ENCODE data around the gene RBCK1. TPM values are rescaled to one million over a fixed set of nuclear protein-coding genes. Genes with fewer than 3 reads are reported as not detected.

Gene RBCK1
- total and polyA plus RNA-seq, 9 donors, result 53.5 to 86.9 (median 76.6) TPM

DNA sequence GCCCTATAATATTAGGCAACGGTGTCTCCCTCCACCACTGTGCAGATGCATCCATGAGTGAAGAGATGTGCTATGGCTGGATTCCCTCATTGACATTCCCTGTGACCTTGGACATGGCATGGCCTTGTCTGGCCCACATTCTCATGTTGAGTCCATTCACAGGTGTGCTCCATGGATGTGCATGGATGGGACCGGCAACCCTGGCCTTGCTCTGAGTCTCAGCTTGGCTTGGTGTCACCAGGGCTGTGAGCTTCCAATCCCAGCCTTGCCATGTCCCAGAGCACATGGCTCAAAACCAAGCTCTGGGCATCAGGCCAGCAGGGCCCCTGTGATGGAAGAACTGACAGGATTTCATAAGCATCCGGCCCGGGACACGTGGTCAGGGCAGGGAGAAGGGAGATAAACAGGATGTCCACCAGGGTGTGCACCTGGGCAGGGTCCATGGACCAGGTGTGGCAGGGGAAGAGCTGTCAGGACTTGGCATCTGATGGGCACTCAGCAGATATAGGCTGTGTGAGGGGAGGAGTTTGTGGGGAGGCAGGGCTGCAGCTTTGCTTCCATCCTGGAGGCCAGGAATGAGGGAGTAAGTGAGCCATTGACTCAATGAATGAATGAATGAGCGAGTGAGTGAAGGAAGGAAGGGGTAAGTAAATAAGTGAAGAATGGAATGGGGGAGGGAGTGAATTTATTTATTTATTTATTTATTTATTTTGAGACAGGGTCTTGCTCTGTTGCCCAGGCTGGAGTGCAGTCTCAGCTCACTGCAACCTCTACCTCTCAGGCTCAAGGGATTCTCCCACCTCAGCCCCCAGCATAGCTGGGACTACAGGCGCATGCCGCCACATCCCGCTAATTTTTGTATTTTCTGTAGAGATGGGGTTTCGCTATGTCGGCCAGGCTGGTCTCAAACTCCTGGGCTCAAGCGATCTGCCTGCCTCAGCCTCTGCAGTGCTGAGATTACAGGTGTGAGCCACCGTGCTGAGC lies 45.5 kb upstream of the RBCK1 start:
- Histone ChIP-seq H3K4me3 (no peak overlapping the region), H3K27ac (no peak overlapping the region), H3K36me3 (no peaks in the 10 kb centered on the region), H3K4me1 (ENCODE audit: insufficient read depth) (no peaks in the 10 kb centered on the region), H3K9me3 (no peaks in the 10 kb centered on the region), H3K27me3 (no peaks in the 10 kb centered on the region)
- intact Hi-C loops (cut with DNase I), result loop anchor here in 1 of 4 donors (10.0 kb wide), 1 partner anchor 372 kb away; no protein-coding TSS in a partner anchor
- 64 to 74% (median 71%) methylated on average over 13 of the region's 13 CpGs for WGBS, 3 donors
- no peak for TF ChIP-seq EP300 (IDR thresholded peaks at IDR 0.05)
- no peak for TF ChIP-seq POLR2A (IDR thresholded peaks at IDR 0.05)
- TF ChIP-seq, protein P1, sequence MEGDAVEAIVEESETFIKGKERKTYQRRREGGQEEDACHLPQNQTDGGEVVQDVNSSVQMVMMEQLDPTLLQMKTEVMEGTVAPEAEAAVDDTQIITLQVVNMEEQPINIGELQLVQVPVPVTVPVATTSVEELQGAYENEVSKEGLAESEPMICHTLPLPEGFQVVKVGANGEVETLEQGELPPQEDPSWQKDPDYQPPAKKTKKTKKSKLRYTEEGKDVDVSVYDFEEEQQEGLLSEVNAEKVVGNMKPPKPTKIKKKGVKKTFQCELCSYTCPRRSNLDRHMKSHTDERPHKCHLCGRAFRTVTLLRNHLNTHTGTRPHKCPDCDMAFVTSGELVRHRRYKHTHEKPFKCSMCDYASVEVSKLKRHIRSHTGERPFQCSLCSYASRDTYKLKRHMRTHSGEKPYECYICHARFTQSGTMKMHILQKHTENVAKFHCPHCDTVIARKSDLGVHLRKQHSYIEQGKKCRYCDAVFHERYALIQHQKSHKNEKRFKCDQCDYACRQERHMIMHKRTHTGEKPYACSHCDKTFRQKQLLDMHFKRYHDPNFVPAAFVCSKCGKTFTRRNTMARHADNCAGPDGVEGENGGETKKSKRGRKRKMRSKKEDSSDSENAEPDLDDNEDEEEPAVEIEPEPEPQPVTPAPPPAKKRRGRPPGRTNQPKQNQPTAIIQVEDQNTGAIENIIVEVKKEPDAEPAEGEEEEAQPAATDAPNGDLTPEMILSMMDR (IDR thresholded peaks at IDR 0.05), result no peak
- DNase-seq, result peak in 4 of 5 donors; percentile 34 to 63 (median 61)

DNA sequence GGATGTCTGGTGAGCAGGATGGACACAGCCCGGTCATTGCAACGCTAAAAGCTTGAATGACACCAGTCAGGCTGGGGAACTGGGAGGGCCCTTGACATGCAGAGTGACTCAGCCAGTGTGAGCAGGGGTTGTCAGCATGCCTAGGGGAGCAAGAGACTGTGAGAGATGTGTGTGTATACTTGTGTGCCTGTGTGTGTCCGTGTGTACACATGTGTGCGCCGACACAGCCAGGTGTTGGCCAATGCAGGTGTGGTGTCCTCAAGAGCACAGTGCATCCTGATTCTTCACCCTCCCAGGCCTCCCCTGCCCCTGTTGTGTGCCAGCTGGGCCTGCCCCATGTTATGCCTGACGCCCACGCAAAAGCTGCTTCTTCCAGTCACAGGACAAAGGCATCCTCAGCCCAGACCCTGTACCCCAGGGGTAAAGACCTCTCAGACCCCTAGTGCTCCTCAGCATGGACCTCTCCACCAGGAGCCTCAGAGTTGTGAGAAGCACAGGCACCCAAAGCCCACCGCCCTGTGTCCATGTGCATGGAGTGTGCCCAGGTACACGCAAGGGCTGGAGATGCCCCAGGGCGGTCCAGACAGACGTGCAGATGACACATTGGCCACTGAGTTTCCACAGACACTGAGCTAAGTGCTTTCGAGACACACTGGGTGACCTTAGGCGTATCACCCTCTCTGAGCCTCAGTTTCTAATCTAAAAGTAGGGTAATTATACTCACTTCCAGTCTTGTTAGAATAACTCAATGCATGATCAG lies 44.6 kb upstream of the RBCK1 start:
- 84 to 86% (median 84%) methylated on average over 13 of the region's 13 CpGs for WGBS, 3 donors

DNA sequence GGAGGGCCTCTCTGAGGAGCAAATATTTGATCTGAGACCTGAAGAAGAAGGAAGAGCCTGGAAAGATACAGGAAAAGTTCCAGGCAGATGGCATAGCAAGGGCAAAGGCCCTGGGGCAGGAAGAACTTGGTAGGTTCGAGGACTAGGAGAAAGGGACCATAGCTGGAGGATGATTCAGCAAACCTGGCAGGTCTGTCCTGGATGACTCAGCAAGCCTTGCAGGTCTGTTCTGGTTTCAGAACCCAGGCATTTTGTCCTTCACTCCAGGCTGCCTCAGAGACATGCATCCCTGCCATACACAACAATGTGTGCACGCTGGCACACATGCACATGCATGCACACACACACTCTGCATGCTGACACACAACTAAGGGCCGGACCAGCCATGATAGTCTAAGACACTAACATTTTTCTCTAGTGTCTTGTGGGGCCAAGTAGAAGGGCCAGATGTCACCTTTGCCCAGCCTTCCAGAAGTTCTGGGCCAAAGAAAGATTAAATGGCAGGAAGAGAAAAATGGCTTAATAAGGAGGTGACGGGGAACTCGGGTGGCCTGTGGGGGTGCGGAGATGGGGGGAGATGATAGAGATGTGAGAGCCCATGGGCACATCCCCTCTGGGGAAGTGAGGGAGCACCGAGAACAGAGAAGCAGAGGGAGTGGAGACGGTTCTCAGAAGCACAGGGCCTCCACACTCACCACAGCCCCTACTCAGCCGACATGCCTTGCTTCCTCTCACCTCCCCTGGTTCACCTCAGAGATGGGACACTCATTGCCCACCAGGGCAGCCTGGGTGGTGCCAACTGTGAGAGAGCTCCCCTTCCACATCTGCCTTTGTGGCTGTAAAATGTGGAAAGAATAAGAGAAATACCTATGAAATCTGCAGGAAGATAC lies 42.9 kb upstream of the RBCK1 start:
- WGBS, 3 donors, result 77 to 79% (median 77%) methylated on average over 9 of the region's 9 CpGs
- Histone ChIP-seq H3K27me3 (no peaks in the 10 kb centered on the region), H3K9me3 (no peaks in the 10 kb centered on the region), H3K27ac (no peak overlapping the region), H3K4me1 (ENCODE audit: insufficient read depth) (no peaks in the 10 kb centered on the region), H3K4me3 (no peak overlapping the region), H3K36me3 (no peaks in the 10 kb centered on the region)
- no peak for DNase-seq
- intact Hi-C loops (cut with DNase I), result loop anchor here in 2 of 4 donors (1.0 to 10.0 kb wide), 2 partner anchors 15 to 370 kb away; no protein-coding TSS in a partner anchor
- TF ChIP-seq, protein P1 (IDR thresholded peaks at IDR 0.05), result no peak
- no peak for TF ChIP-seq EP300 (IDR thresholded peaks at IDR 0.05)
- no peak for TF ChIP-seq POLR2A (IDR thresholded peaks at IDR 0.05)

More for the DNA sequence above, 44.6 kb upstream of the RBCK1 start:
- H3K4me3 ChIP-seq, result no peak overlapping the region
- intact Hi-C loops (cut with DNase I), result loop anchor here in 1 of 4 donors (10.0 kb wide), 1 partner anchor 371 kb away; no protein-coding TSS in a partner anchor
- TF ChIP-seq EP300 (IDR thresholded peaks at IDR 0.05), result no peak
- TF ChIP-seq, protein P1 (IDR thresholded peaks at IDR 0.05), result no peak
- no peaks in the 10 kb centered on the region for H3K27me3 ChIP-seq
- H3K36me3 ChIP-seq, result no peaks in the 10 kb centered on the region
- no peaks in the 10 kb centered on the region for H3K9me3 ChIP-seq
- DNase-seq, result no peak
- no peak overlapping the region for H3K27ac ChIP-seq
- H3K4me1 ChIP-seq (ENCODE audit: insufficient read depth), result no peaks in the 10 kb centered on the region

Measured in ovary (tissue), 9 donors.